ENCODE data around the gene PSMD1. TPM values are rescaled to one million over a fixed set of nuclear protein-coding genes. Genes with fewer than 3 reads are reported as not detected.

Gene PSMD1
- total RNA-seq, 1 experiment from 2014 or later = 133 TPM

DNA sequence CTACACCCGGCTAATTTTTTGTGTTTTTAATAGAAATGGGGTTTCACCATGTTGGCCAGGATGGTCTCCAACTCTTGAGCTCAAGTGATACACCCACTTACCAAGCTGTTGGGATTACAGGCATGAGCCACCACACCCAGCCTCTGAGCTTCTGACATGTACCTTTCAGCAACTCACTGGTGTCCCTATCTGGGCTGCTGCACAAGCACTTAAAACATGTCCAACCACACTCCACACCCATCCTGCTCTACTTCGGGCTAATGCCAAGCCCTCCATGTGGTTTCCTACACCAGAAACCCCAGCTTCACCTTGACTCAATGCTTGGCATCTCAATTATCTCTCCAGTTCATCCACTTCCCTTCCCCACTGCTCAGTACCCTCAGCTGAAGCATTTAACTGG lies 119.4 kb downstream of the PSMD1 start (continued):
- TF ChIP-seq CTCF (IDR thresholded peaks at IDR 0.05 in 2 of 3, conservative IDR thresholded peaks at IDR 0.05 in 1 of 3; ENCODE audit: borderline replicate concordance in 1 of 3, insufficient read depth in 1 of 3, low read depth in 2 of 3, low read length in 2 of 3) (no peak), SP1 (IDR thresholded peaks at IDR 0.05; ENCODE audit: low read depth) (no peak), FOSL1 (IDR thresholded peaks at IDR 0.05; ENCODE audit: low read depth) (no peak), ZNF274 (IDR thresholded peaks at IDR 0.05; ENCODE audit: low read depth, low read length) (no peak), ZFX (IDR thresholded peaks at IDR 0.05) (no peak)
- TF ChIP-seq, protein P1, sequence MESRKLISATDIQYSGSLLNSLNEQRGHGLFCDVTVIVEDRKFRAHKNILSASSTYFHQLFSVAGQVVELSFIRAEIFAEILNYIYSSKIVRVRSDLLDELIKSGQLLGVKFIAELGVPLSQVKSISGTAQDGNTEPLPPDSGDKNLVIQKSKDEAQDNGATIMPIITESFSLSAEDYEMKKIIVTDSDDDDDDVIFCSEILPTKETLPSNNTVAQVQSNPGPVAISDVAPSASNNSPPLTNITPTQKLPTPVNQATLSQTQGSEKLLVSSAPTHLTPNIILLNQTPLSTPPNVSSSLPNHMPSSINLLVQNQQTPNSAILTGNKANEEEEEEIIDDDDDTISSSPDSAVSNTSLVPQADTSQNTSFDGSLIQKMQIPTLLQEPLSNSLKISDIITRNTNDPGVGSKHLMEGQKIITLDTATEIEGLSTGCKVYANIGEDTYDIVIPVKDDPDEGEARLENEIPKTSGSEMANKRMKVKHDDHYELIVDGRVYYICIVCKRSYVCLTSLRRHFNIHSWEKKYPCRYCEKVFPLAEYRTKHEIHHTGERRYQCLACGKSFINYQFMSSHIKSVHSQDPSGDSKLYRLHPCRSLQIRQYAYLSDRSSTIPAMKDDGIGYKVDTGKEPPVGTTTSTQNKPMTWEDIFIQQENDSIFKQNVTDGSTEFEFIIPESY (IDR thresholded peaks at IDR 0.05; ENCODE audit: extremely low read depth, insufficient replicate concordance, low read length) = no peak
- TF ChIP-seq, protein P2, sequence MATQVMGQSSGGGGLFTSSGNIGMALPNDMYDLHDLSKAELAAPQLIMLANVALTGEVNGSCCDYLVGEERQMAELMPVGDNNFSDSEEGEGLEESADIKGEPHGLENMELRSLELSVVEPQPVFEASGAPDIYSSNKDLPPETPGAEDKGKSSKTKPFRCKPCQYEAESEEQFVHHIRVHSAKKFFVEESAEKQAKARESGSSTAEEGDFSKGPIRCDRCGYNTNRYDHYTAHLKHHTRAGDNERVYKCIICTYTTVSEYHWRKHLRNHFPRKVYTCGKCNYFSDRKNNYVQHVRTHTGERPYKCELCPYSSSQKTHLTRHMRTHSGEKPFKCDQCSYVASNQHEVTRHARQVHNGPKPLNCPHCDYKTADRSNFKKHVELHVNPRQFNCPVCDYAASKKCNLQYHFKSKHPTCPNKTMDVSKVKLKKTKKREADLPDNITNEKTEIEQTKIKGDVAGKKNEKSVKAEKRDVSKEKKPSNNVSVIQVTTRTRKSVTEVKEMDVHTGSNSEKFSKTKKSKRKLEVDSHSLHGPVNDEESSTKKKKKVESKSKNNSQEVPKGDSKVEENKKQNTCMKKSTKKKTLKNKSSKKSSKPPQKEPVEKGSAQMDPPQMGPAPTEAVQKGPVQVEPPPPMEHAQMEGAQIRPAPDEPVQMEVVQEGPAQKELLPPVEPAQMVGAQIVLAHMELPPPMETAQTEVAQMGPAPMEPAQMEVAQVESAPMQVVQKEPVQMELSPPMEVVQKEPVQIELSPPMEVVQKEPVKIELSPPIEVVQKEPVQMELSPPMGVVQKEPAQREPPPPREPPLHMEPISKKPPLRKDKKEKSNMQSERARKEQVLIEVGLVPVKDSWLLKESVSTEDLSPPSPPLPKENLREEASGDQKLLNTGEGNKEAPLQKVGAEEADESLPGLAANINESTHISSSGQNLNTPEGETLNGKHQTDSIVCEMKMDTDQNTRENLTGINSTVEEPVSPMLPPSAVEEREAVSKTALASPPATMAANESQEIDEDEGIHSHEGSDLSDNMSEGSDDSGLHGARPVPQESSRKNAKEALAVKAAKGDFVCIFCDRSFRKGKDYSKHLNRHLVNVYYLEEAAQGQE (IDR thresholded peaks at IDR 0.05; ENCODE audit: low read depth) = no peak
